Activated CD4-positive, alpha-beta T cell treated with anti-CD3 and anti-CD28 coated beads for 36 hours (primary cell): Measurements from ENCODE around the gene RALGAPA1. TPM values are rescaled to one million over a fixed set of nuclear protein-coding genes. Genes with fewer than 3 reads are reported as not detected.
"Not testable (repeated sequence)": the region's sequence is repeated elsewhere in the genome, so short reads cannot be mapped to it uniquely, and the experiment has no call there.

Source experiments
- ATAC-seq: fragments of 200-7000 bp; cut with Tn5 transposase; one replicate; pipeline ENCODE4 v1.10.0; 2021; ENCODE audit warnings: mild to moderate bottlenecking, moderate library complexity
- CTCF ChIA-PET: fragments of 350-600 bp; sonication (Branson Sonifier 250); formaldehyde crosslinking; loops from one replicate; lab custom pipeline; 2021; ENCODE audit warnings: antibody characterized with exemption; lab: Charles Lee
- POLR2A ChIA-PET: fragments of 350-600 bp; sonication (Branson Sonifier 250); formaldehyde crosslinking; loops from one replicate; lab custom pipeline; 2021; ENCODE audit warnings: antibody characterized with exemption, inconsistent platforms; lab: Charles Lee
- DNase-seq: peaks from one replicate; pipeline ENCODE4 v3.0.0-alpha.2; 2020
- H3K27ac Mint-ChIP-seq: one replicate; pipeline ENCODE4 v1.8.0; 2021; ENCODE audit warnings: mixed read lengths
- H3K27me3 Mint-ChIP-seq: one replicate; pipeline ENCODE4 v1.8.0; 2021; ENCODE audit warnings: mixed read lengths
- H3K36me3 Mint-ChIP-seq: one replicate; pipeline ENCODE4 v1.8.0; 2021; ENCODE audit warnings: low read depth, mixed read lengths
- H3K4me1 Mint-ChIP-seq: one replicate; pipeline ENCODE4 v1.8.0; 2021; ENCODE audit warnings: mixed read lengths
- H3K4me3 Mint-ChIP-seq: one replicate; pipeline ENCODE4 v1.8.0; 2021; ENCODE audit warnings: mild to moderate bottlenecking, moderate library complexity, mixed read lengths
- H3K9me3 Mint-ChIP-seq: one replicate; pipeline ENCODE4 v1.8.0; 2021; ENCODE audit warnings: low read depth, mixed read lengths
- intact Hi-C, 2 experiments: fragments of 100-400 bp; cut with DNase I in 1 of 2; cut with micrococcal nuclease in 1 of 2; formaldehyde crosslinking; loops; one replicate each; pipeline versions ENCODE4 v1.14.2 to v1.15.1; 2022 to 2024; cut with DNase I, micrococcal nuclease
- total RNA-seq, 2 experiments: library from RNA; stranded (reverse); gene quantifications; one replicate each; pipeline ENCODE4 v1.2.3, GENCODE V29; 2021

RALGAPA1 gene
- total RNA-seq, 2 experiments from 2014 or later: 20.3 to 22.0 TPM

DNA sequence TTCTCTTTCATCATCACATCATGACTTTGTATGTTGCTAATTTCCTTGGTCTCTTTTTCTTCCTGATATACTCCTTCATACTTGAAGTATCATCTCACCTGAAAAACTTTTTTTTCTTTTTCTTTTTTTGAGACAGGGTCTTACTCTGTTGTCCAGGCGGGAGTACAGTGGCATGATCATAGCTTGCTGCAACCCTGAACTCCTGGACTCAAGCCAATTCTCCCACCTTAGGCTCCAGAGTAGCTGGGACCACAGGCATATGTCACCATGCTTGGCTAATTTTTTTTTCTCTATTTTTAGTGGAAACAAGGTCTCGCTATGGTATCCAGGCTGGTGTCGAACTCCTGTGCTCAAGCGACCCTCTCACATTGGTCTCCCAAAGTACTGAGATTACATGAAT lies 107.6 kb downstream of the RALGAPA1 start:
- Mint-ChIP-seq H3K9me3 (no peaks in the 10 kb centered on the region), H3K4me1 (peaks cover 14% of the 10 kb centered on the region), H3K27me3 (no peaks in the 10 kb centered on the region), H3K4me3 (no peak overlapping the region), H3K36me3 (peaks cover 10% of the 10 kb centered on the region), H3K27ac (no peak overlapping the region)
- ATAC-seq: no peak
- CTCF ChIA-PET: interaction anchor here (0.9 kb wide), 1 partner anchor 12 kb away, joined by 3 read pairs; no protein-coding TSS in a partner anchor
- POLR2A ChIA-PET: no interaction called here
- intact Hi-C loops: no loop called here
- no peak for DNase-seq

DNA sequence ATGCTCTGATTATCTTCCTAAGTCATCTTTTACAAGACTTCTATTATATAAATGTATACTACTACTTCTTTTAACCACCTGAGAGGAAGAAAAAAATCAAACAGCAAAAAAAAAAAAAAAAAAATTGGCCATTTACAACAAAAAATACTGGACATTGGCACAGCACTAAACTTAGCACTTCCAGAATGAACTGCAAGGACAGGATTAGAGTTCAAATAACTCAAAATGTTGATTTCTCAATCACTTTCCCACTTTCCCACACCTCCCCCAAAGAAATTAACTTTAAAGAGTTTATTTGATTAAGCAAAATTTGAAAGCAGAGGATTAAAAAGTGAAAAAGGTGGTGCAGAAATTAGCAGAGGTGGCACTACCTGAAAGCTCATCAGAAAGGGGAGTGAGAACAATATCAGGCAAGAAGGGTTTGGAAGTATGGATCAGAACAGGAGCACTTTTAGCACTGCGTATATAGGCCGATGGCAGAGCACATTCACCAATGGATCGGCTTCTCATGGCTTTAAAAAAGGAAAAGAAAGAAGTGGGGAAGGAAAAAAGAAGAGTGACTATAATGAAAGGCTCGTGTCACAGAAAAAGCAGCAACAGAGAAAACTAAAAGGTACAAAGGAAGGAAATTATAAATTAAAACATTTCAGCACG lies 109.2 kb downstream of the RALGAPA1 start:
- peaks cover 9% of the 10 kb centered on the region for H3K4me1 Mint-ChIP-seq
- CTCF ChIA-PET: interaction anchor here (2.1 kb wide), 1 partner anchor 11 kb away, joined by 8 read pairs; no protein-coding TSS in a partner anchor
- ATAC-seq (no peak), DNase-seq (no peak)
- no peaks in the 10 kb centered on the region for H3K9me3 Mint-ChIP-seq
- intact Hi-C loops: no loop called here
- no peak overlapping the region for H3K4me3 Mint-ChIP-seq
- peaks cover 3% of the 10 kb centered on the region for H3K36me3 Mint-ChIP-seq
- no peak overlapping the region for H3K27ac Mint-ChIP-seq
- H3K27me3 Mint-ChIP-seq: no peaks in the 10 kb centered on the region
- POLR2A ChIA-PET: no interaction called here

DNA sequence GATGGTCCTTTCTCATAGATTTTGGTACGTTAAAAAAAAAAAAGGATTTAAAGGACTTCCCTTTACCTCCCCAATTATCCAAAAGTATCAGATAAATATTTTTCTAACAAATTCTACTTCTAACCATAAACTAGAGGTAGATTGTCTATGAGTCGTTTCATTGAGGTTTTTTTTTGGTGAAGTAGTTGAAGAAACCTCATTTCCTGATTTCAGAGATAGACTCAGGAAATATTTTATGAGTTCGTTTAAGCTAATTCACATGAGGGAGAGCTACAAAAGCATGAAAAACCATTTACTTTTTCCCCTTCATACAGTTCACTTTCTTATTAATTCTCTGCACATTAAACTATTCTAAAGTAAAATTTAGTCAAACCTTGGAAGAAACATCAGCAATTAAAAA lies 112.5 kb downstream of the RALGAPA1 start:
- Mint-ChIP-seq H3K4me1 (peaks cover 8% of the 10 kb centered on the region), H3K27me3 (no peaks in the 10 kb centered on the region), H3K27ac (no peak overlapping the region), H3K9me3 (no peaks in the 10 kb centered on the region), H3K36me3 (peaks cover 3% of the 10 kb centered on the region), H3K4me3 (no peak overlapping the region)
- CTCF ChIA-PET: interaction anchor here (0.6 to 0.8 kb wide), 3 partner anchors 76 to 373 kb away, joined by 3 to 7 read pairs (median 3); no protein-coding TSS in a partner anchor
- ATAC-seq (no peak), DNase-seq (no peak)
- intact Hi-C loops: no loop called here
- POLR2A ChIA-PET: interaction anchor here (0.7 kb wide), 1 partner anchor 148 kb away, joined by 3 read pairs; no protein-coding TSS in a partner anchor

DNA sequence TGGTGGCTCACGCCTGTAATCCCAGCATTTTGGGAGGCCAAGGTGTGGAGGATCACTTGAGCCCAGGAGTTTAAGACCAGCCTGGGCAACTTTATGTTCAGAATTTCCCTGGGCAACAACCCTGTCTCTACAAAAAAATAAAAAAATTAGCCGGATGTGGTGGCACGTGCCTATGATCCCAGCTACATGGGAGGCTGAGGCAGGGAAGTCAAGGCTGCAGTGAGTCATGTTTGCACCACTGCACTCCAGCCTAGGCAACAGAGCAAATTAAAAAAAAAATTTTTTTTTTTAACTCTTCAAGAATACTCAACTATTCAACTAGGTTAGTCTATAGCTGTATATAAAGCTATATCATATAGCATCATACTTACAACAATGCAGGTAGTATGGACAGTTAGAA lies 113.0 kb downstream of the RALGAPA1 start:
- no peak overlapping the region for H3K4me3 Mint-ChIP-seq
- H3K27me3 Mint-ChIP-seq: no peaks in the 10 kb centered on the region
- H3K9me3 Mint-ChIP-seq: no peaks in the 10 kb centered on the region
- no peak overlapping the region for H3K27ac Mint-ChIP-seq
- ChIA-PET POLR2A (interaction anchor here (0.7 kb wide), 1 partner anchor 148 kb away, joined by 3 read pairs; no protein-coding TSS in a partner anchor), CTCF (interaction anchor here (0.7 to 0.8 kb wide), 2 partner anchors 76 to 374 kb away, joined by 3 read pairs; no protein-coding TSS in a partner anchor)
- intact Hi-C loops: no loop called here
- H3K4me1 Mint-ChIP-seq: peaks cover 8% of the 10 kb centered on the region
- H3K36me3 Mint-ChIP-seq: peaks cover 3% of the 10 kb centered on the region
- DNase-seq (no peak), ATAC-seq (no peak)

GRCh38 chr14:35695647-35696046 lies 113.4 kb downstream of the RALGAPA1 start:
- no peak overlapping the region for H3K4me3 Mint-ChIP-seq
- ChIA-PET CTCF (no interaction called here), POLR2A (interaction anchor here (0.6 kb wide), 2 partner anchors 29 to 245 kb away, joined by 5 read pairs; no protein-coding TSS in a partner anchor)
- H3K9me3 Mint-ChIP-seq: no peaks in the 10 kb centered on the region
- peaks cover 3% of the 10 kb centered on the region for H3K36me3 Mint-ChIP-seq
- DNase-seq (no peak), ATAC-seq (no peak)
- peaks cover 8% of the 10 kb centered on the region for H3K4me1 Mint-ChIP-seq
- H3K27me3 Mint-ChIP-seq: no peaks in the 10 kb centered on the region
- intact Hi-C loops: no loop called here
- H3K27ac Mint-ChIP-seq: no peak overlapping the region

GRCh38 chr14:35695072-35695471 lies 114.0 kb downstream of the RALGAPA1 start:
- Mint-ChIP-seq H3K36me3 (peaks cover 3% of the 10 kb centered on the region), H3K4me3 (no peak overlapping the region), H3K27me3 (no peaks in the 10 kb centered on the region), H3K27ac (no peak overlapping the region), H3K9me3 (no peaks in the 10 kb centered on the region), H3K4me1 (peaks cover 8% of the 10 kb centered on the region)
- ChIA-PET POLR2A (interaction anchor here (0.6 kb wide), 2 partner anchors 30 to 245 kb away, joined by 5 read pairs; no protein-coding TSS in a partner anchor), CTCF (no interaction called here)
- DNase-seq (no peak), ATAC-seq (no peak)
- intact Hi-C loops: no loop called here

DNA sequence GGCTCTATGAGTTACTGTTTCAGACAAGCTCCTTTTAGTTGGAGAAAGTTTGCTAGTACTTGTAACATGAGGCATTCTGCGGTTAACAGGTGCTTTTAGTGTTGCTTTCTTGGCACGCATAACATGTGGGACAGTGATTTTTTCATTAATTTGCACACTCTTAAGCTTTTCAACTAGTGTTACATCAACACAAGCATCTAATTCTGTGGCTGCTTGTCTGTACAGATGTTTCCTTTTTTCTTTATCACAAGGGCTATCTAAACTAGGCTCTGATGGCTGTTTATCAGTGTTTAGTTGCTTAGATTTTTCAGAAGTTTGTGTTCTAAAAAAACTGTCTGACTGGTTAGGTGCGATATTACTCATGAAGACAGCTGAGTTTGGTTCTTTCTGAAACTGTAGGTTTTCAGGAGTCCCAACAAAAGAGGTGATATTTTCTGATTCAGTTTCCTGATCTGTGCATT lies 120.1 kb downstream of the RALGAPA1 start:
- peaks cover 1% of the 10 kb centered on the region for H3K36me3 Mint-ChIP-seq
- DNase-seq: no peak
- ChIA-PET CTCF (interaction anchor here (0.7 to 2.4 kb wide), 12 partner anchors 10 to 548 kb away, joined by 3 to 9 read pairs (median 4); no protein-coding TSS in a partner anchor), POLR2A (interaction anchor here (1.0 kb wide), 1 partner anchor 10 kb away, joined by 3 read pairs; no protein-coding TSS in a partner anchor)
- no peaks in the 10 kb centered on the region for H3K27me3 Mint-ChIP-seq
- H3K27ac Mint-ChIP-seq: peak overlapping the region; percentile 27
- no peak overlapping the region for H3K4me3 Mint-ChIP-seq
- no peaks in the 10 kb centered on the region for H3K9me3 Mint-ChIP-seq
- intact Hi-C loops: loop anchor here (2.0 to 10.0 kb wide), 4 partner anchors 123 to 464 kb away; no protein-coding TSS in a partner anchor
- ATAC-seq: peak; percentile 80
- H3K4me1 Mint-ChIP-seq: peaks cover 16% of the 10 kb centered on the region

GRCh38 chr14:35688126-35688826 lies 120.8 kb downstream of the RALGAPA1 start:
- ChIA-PET POLR2A (interaction anchor here (1.0 kb wide), 1 partner anchor 11 kb away, joined by 3 read pairs; no protein-coding TSS in a partner anchor), CTCF (interaction anchor here (0.7 to 2.4 kb wide), 10 partner anchors 11 to 548 kb away, joined by 3 to 9 read pairs (median 5); no protein-coding TSS in a partner anchor)
- ATAC-seq: no peak
- intact Hi-C loops: loop anchor here (2.0 to 10.0 kb wide), 4 partner anchors 124 to 463 kb away; no protein-coding TSS in a partner anchor
- Mint-ChIP-seq H3K9me3 (no peaks in the 10 kb centered on the region), H3K27me3 (no peaks in the 10 kb centered on the region), H3K4me1 (peaks cover 16% of the 10 kb centered on the region), H3K4me3 (no peak overlapping the region), H3K36me3 (peaks cover 1% of the 10 kb centered on the region), H3K27ac (peak overlapping the region; percentile 56)
- no peak for DNase-seq

- Mint-ChIP-seq H3K27ac (no peak overlapping the region), H3K27me3 (no peaks in the 10 kb centered on the region), H3K4me1 (peaks cover 16% of the 10 kb centered on the region), H3K4me3 (no peak overlapping the region), H3K9me3 (no peaks in the 10 kb centered on the region), H3K36me3 (peaks cover 1% of the 10 kb centered on the region)
- peak; percentile 42 for DNase-seq
- intact Hi-C loops: loop anchor here (1.0 to 10.0 kb wide), 6 partner anchors 125 to 549 kb away; no protein-coding TSS in a partner anchor
- POLR2A ChIA-PET: no interaction called here
- CTCF ChIA-PET: interaction anchor here (0.6 to 1.5 kb wide), 8 partner anchors 11 to 462 kb away, joined by 3 to 4 read pairs (median 3); no protein-coding TSS in a partner anchor
- ATAC-seq: peak; percentile 51
Observed at GRCh38 chr14:35687335-35687939, 121.7 kb downstream of the RALGAPA1 start.

- not testable (repeated sequence) for H3K4me3 Mint-ChIP-seq
Observed at GRCh38 chr14:35683688-35684087, 125.4 kb downstream of the RALGAPA1 start.

More at GRCh38 chr14:35683688-35684087, 125.4 kb downstream of the RALGAPA1 start:
- H3K27me3 Mint-ChIP-seq, H3K36me3 Mint-ChIP-seq, DNase-seq, H3K9me3 Mint-ChIP-seq, CTCF ChIA-PET, POLR2A ChIA-PET, H3K4me1 Mint-ChIP-seq, ATAC-seq, H3K27ac Mint-ChIP-seq: not testable (repeated sequence)
- intact Hi-C loops: loop anchor here in 1 of 2 experiments (10.0 kb wide), 1 partner anchor 459 kb away; no protein-coding TSS in a partner anchor
